Stimulated activated CD8-positive, alpha-beta memory T cell treated with anti-CD3 and anti-CD28 coated beads, Interleukin-15, amount 100 ng/mL, for 48 hours (primary cell): ENCODE measurements around the gene TSPAN9.

ENCODE experiments used
- DNase-seq, 2 donors: peaks; one replicate each; pipeline ENCODE4 v3.0.0-alpha.2; 2020; ENCODE audit warnings: low read depth in 2 of 2

TSPAN9 gene, protein sequence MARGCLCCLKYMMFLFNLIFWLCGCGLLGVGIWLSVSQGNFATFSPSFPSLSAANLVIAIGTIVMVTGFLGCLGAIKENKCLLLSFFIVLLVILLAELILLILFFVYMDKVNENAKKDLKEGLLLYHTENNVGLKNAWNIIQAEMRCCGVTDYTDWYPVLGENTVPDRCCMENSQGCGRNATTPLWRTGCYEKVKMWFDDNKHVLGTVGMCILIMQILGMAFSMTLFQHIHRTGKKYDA

DNA sequence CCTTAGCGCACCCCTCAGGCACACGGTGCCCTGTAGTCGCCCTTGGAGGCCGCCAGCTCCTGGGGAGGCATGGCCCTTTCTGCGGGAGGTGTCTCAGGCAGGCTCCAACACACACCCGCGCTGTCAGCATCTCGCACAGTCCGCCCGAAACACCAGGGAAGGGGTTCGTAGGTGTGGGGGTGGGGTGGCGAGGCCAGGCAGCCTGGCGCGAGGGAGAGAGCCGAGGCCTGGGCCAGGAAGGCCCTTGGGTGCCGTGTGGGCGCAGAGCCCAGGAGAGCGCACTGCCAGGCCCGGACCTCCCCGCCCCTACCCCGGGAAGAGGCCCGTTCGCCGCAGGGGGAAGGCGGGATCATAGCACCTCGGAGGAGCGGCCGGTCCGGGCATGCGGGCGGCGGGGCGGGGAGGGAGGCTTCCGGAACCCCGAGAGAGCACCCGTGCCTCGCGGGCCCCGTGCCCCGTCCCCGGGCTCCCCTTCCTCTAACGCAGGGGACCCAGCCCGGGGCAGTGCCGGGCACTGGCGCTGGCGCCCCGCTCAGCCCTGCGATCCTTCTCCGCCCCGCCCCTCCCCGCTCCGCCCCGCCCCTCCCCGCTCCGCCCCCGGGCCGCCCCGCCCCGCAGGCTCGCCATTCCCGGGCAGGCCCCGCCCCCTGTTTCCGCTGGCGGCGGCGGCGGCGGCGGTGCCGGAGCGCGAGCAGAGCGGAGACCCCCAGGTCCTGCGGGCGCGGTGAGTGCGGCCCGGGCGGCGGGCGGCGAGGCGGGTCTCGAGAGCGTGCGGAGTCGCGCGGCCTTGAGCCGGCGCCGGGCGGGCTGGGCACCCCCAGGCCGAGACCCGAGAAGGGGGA, at the start of gene TSPAN9:
Gene TSPAN9, plus strand, starts transcription at position 650 of the 842 bp plus-strand sequence. CDS start 123,815 bp downstream, outside the sequence.
- DNase-seq, result peak; percentile 30 to 35

DNA sequence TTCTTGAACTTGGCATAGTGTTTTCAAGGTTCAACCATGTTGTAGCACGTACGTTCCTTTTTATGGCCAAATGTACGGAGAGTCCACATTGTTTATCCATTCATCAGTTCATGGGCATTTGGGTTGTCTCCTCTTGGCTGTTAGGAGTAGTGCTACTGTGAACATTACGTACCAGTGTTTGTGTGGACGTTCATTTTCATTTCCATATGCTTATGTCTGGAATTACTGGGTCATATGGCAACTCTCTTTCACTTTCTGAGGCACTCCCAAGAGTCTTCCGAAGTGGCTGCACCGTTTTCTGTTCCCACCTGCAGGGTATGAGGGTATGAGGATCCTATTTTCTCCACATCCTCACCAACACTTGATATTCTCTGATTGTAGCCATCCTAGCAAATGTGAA, 49.1 kb upstream of the TSPAN9 start:
- no peak for DNase-seq

DNA sequence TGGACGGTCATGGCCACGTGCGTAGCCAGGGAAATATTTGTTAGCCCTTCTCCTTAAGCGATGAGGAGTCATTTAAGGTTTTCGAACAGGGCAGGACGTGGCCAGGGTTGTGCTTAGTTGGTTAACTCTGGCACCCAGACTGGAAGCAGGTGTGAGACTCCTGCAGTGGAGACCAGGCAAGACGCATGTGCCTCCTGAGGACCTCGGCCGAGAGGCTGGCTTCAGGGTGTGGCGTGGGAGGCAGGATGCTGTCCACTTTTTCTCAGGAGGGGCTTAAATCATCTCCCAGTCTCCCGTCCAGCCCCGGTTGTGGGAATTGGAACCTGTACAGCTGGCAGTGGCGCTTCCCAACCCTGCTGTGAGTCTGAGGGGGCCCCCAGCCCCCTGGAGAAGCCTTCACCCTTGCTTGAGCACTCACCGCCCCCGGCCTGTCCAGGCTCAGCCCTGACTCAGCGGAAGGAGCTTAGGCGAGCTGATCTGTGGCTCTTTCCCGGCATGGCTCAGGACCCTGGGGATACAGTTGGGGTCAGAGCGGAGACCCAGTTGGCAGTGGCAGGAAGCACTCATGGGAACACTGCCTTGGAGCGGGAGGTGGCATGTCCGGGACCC, 46.3 kb upstream of the TSPAN9 start:
- no peak for DNase-seq

DNA sequence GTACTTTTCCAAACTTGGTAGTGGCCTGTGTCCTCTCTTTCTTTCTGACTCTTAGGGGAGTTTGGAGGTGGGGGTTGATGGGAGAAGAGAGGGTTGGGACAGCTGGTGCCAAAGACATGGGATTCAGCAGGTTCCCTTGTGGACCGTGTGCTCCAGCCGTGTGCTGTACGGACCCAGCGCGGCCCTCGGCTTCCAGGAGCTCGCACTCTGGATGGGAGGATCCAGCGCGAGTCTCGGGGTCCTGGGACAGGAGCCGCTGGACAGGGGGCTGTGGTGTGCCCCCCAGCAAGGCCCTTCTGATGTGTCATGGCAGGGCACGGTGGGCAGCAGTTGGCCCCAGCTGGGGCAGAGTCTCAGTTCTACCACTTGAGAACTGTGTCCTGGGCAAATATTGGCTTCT, 45.0 kb upstream of the TSPAN9 start:
- no peak for DNase-seq

DNA sequence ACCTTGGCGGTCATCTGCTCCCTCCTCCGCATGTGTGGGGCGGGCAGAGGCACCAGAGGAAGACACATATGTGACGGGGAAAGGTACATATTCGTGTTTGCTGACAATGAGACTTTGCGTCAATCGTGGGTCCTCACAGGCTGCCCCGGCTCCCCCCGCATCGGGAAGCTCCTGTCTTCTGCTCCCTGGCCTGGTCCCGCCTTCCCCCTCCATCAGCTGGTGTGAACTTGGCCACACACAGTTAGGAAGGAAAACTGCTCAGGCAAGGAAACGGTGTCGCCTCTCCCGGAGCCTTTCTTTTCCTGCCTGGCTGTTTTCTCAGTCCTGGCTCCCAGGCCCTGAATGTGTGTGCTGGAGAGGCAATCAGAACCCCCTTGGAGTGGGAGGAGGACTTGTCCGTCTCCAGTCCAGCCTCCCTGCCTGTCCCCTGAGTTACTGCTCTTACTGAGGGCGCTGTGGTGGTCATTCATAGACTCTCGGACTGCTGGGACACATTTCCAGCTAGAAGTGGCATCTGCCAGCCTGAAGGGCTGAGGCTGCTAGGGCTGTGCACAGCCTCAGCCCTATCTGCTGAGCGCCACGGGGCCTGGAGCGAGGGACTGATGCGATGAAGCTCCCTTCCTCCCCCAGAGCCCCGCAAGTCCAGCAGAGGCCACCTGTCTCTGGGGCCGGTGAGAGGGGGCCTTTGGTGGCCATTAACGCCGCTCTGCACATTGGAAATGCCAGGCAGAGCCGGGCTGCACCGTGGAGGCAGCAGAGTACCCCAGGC, 44.2 kb upstream of the TSPAN9 start:
- DNase-seq, result no peak

DNA sequence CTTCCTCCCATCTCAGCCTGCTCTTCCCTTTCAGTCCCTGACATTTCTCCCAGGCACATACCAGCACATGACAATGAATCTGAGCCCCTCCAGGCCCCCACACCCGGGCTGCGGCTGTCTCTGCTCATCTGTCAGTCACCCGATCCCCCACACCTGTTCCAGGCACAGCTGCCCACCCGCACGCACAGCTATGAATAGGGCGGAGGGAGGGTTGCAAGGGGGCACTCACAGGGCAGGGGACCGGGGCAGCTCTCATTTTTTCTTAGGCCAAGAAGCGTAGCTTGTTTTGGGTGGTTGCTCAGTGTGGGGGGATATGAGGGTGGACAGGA, 43.7 kb upstream of the TSPAN9 start:
- DNase-seq, result no peak

DNA sequence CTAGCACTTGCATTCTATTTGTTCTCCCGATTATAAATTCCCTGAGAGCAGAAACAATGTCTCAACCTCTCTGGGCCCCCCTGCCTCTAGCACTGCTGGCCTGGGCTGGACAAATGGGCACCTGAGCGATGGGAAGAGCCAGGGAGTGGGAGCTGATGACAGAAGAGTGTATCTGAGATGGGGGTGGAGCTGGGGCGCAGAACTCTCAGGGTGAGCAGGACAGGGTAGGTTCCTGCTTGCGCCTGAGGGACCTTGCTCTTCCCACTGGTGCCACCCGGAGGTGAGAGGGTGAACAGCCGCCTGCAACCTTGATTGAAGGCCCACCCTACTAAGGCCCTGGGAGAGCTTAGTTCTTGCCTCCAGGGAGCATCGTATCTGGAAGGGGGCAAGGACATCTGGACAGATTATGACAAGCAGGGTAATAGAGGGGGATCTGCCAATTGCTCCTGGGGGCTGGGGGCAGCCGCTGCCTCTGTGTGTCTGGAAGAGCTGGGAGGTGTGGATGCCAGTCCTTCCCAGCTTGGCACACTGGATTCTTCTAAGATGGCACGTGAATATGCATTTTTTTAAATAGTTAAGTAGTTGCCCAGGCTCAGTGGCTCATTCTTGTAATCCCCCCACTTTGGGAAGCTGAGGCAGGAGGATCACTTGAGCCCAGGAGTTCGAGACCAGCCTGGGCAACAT, 43.0 kb upstream of the TSPAN9 start:
- DNase-seq, result peak; percentile 10 to 16

DNA sequence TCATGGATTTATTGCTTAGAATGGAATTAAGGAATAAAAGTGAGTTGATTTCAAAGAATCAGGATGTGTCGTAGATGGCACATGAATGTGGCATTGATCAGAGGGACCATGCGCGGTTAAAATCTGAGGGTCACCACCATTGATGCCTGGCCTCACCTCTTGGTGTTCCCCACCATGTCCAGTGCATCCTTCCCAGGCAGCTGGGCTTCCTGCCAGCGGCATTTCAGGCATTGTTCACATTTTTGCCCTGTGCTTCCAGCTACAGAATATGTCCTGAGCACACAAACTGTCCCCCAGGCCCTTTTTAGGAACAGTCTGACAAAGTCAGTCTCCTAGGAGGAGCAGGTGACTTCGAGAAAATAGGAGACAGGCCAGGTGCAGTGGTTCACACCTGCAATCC, 42.0 kb upstream of the TSPAN9 start:
- DNase-seq, result no peak

DNA sequence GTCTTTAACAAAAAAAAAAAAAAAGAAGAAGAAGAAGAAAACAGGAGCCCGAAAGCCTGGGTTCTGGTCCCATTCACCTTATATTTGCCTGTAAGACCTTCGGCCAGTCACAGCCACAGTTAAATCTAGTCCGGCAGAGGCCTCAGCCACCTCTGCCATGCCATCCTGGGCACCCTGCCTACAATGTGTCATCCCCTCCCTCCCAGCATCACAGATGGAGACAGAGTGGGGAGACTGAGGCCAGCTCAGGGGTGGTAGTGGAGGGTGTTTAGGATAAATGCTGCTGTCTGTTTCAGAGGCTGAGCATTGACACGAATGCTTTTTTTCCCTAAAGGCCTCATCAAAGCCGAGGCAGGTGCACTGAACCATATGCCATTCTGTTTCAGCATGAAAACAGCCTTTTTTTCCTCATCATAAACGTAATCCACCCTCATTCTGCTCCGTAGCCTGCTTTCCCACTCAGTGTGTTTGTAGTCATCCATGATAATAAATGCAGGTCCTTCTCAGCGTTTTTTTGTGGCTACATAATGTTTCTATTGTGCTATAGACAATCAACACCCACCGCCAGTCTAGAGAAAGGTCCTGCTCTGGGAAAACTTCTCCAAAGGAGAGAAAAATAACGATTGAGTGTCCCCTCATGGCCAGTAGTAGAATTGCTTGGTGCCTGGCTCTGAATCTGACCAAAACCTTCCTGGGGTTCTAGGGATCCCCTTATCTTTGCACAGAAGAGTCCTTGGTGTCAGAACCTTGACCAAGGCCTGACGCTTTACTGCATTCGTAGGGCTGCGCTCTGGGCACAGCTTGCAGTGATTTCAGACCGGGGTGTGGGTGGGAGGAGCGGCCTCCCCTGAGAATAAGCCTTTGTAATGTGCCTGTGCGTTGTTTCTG, 41.1 kb upstream of the TSPAN9 start:
- DNase-seq, result no peak

DNA sequence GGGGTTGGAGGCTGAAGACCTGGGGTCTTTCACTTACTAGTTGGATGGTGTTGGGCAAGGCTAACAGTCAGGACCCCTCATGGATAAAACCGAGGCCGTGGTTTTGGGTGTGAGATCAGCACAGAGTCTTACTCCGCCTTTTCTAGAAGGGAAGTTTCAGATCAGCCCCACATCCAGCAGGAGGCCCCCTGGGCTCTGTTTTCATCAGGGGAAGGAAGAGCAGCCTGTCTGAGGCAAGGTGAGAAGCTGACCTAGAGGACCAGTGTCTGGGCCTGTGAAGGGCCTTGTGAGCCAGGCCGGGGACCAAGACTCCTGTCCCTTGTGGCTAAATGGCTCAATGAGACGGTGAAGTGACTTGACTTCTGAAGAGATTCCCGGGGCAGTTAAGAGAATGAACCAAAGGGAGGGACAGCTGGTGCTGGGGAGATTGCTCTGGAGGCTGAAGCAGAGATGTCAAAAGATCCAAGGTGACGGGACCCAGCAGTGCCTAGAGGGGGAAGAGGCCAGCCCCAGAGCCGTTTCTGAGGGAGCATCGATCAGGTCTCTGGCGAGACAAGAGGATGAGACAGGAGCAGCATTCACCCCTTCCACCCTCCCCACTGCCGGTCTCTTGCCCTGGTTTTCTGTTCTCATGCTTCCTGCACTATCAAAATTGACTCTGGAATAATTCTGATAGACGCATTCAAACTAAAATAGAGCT, 40.1 kb upstream of the TSPAN9 start:
- no peak for DNase-seq

DNA sequence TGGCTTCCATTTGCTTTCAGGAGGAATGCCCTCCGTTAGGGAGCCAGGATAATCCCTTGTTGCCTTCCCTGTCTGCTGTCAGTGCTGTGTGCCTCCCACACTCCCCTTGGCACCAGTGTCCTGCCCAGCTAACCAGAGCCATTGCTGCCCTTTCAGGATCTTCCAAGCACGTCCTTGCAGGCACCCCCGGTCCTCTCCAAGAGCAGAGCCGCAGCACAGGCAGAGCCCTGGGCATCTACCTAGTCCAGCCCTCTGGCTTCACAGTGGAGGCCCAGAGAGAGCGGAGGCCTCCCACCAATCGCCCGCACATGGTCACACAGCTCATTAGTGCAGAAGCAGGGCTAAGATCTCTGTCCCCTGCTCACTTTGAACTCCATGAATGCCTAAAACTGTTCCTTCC, 39.0 kb upstream of the TSPAN9 start:
- DNase-seq, result no peak

DNA sequence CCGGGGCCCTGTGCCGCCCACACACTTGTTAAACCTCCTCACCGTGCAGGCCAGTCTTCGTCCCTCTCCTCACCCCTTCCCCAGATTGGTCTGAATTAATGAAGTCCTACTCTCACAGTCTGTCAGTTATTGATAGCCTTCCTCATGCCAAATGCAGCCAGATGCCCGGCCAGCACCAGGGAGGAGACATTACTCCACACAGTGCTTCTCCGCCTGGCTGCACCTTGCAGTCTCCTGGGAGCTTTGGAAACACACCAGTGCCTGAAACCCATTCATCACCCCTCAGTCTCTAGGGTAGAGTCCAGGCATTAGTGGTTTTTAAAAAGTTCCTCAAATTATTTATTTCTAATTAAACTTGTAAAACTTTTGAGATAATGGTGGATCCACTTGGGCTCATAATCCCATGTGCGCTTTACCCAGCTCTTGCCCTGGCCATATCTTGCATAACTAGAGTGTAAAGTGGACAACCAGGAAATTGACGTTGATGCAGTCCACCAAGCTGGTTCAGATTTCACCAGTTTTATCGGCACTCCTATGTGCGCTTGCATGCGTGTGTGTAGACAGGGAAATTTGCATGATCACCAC, 38.2 kb upstream of the TSPAN9 start:
- DNase-seq, result no peak

DNA sequence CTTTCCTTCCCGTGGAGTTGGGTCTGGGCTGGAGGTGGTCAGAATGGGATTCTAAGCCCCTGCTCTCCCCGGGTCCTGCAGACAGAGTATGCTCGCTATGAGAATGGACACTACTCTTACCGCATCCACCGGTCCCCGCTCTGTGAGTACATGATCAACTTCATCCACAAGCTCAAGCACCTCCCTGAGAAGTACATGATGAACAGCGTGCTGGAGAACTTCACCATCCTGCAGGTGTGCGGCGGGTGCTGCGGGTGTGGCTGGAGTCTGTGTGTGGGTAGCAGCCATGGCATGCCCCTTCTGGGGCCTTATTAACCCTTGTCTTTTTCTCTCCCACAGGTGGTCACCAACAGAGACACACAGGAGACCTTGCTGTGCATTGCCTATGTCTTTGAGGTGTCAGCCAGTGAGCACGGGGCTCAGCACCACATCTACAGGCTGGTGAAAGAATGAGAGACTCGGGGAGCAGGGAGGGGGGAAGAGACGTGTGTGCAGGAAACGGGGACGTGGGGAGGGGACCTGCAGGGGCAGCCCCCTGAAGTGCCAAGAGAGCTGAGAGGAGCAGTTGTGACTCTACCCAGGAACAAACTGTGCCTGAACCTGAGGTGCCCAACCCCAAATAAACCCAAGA, 37.0 kb upstream of the TSPAN9 start:
- DNase-seq, result no peak

DNA sequence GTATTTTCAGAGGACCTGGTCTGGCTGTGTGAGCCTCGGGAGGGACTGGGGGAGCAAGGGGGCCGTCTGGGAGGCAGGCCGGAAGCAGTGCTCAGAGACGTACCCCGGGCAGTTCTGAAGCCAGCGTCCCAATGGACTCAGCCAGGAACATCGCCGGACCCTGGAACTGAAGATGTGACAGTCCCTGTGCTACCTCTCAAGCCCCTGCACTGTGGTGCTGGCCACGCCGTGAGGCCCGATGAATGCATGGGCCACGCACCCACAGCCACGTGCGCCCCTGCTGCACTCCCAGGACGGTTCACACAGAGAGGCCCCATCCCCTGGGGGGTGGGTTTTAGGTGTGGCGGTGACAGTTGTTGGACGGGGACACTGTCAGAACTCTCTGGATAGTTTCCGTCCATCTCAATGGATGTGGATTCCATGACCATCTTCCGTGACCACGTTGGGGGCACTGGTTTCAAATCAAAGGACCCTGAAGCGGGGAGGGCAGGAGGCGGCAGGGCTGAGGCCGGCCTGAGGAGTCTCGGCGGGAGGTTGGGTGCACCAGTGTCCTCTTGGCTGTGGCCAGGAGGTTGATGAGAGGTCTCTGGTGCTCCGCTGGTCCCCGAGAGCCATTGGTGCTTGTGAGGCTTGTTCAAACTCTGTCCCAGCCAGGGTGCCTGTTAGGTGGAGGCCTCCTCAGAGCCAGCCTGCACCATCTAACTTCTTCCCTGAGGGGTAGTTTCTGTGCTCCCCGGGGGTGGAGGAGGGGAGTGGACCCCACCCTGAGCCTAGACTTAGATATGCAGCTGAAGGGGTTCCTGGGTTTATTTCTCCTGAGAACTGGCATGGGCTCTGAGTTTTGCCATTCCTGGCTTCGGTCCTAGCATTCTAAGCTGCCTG, 36.3 kb upstream of the TSPAN9 start:
- no peak for DNase-seq

DNA sequence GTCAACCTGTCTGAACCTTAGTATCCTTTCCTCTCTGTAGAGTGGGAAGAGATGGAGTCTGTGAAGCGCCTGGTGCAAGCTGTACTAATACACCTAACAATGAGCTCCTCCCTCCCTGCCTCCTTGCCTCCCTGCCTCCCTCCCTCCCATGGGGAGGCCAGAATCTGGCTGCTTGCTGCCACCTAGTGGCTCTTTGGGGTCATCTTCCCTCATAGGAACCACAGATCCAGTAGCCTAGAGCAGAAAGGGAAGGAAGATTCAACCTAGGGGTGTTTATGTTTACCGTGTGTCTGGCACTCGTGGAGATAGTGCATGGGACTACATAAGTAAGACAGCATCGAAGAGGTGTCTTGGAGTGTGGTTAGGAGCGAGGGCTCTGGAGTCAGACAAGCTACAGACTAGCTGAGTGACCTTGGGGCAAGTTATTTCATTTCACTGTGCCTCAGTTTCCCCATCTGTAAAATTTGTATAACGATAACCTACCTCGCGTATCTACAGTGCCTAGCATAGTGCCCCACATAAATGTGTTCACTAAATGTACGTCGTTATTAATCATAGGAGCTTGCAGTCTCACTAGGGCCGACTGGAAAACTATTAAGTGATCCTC, 35.5 kb upstream of the TSPAN9 start:
- peak; percentile 24 to 34 for DNase-seq

DNA sequence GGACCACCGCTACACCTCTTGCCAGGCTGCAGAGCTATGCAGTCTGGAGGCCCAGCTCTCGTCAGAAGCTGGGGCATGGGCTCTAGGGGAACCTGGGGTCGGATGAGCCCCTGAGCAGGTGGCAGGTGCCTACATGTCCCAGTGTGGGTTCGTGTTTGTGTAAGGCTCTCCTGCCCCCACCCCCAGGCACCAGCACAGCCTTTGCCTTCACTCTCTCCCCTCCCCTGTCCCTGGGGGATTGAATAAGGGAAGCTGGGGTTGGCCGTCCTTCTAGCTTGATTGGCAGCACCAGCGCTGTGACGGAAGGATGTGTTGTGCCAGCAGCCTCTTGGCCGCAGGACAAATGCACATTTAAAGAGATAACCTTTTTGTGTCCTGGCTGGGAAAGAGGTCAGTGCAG, 34.8 kb upstream of the TSPAN9 start:
- DNase-seq, result no peak

DNA sequence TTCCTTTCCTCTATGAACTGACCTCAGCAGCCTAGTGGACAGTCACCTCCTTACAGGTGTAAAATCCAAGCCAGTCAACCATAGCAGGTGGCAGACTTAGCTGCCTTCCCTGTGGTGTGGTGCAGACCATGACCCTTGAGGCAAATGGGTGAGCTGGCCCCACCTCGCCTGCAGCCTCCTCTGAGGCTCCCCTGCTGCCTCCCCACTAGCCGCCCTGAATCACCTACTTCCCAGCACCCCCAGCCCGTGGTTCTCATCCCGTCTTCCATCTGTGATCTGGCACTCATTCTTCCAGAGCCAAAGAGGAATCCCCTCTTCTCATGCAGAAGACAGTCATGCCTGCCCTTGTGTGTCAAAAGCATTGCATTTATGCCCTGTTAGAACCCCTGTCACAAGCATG, 34.4 kb upstream of the TSPAN9 start:
- DNase-seq, result no peak

DNA sequence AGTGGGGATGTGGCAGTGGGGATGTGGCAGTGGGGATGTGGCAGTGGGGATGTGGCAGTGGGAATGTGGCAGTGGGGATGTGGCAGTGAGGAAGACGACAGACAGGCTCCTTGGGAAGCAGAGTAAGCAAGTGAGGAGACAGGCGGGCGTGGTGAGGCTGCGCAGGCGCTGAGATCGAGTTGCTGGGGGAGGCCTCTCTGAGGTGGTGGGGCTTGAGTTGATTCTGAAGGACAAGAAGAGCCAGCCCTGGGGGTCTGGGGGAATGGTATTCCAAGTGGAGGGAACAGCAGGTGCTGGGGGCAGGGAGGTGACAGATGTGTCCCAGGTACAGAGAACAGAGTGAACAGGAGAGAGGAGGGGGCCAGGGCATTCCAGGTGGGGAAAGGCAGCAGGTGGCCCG, 33.8 kb upstream of the TSPAN9 start:
- no peak for DNase-seq
